ENCODE measurements around the gene WDR45B.

GRCh38 chr17:82596837-82597672, 51.2 kb downstream of the WDR45B start:
- TF ChIP-seq RAD21 (IDR thresholded peaks at IDR 0.05; ENCODE audit: low read depth) (no peak), CEBPB (IDR thresholded peaks at IDR 0.05) (no peak), REST (IDR thresholded peaks at IDR 0.05; ENCODE audit: low read depth) (no peak), NFIC (IDR thresholded peaks at IDR 0.05) (no peak), TAF1 (IDR thresholded peaks at IDR 0.05; ENCODE audit: low read depth) (no peak), ZBTB7A (IDR thresholded peaks at IDR 0.05; ENCODE audit: low read depth) (no peak), USF1 (IDR thresholded peaks at IDR 0.05) (no peak), FOXM1 (IDR thresholded peaks at IDR 0.05; ENCODE audit: borderline replicate concordance, low read depth) (no peak), CREB1 (IDR thresholded peaks at IDR 0.05; ENCODE audit: low read depth) (no peak), TCF12 (IDR thresholded peaks at IDR 0.05; ENCODE audit: low read depth) (no peak)

Data from Ishikawa (cell line).